ENCODE measurements around the gene PIGH.
"Not testable (repeated sequence)": the region's sequence is repeated elsewhere in the genome, so short reads cannot be mapped to it uniquely, and the experiment has no call there.

Gene PIGH

GRCh38 chr14:67547224-67547780 is 52.8 kb downstream of the PIGH start:
- DNase-seq = no peak

- DNase-seq = no peak
Observed at GRCh38 chr14:67544590-67544989, 55.5 kb downstream of the PIGH start.

- not testable (repeated sequence) for DNase-seq
Observed at GRCh38 chr14:67542620-67543019, 57.4 kb downstream of the PIGH start.

DNA sequence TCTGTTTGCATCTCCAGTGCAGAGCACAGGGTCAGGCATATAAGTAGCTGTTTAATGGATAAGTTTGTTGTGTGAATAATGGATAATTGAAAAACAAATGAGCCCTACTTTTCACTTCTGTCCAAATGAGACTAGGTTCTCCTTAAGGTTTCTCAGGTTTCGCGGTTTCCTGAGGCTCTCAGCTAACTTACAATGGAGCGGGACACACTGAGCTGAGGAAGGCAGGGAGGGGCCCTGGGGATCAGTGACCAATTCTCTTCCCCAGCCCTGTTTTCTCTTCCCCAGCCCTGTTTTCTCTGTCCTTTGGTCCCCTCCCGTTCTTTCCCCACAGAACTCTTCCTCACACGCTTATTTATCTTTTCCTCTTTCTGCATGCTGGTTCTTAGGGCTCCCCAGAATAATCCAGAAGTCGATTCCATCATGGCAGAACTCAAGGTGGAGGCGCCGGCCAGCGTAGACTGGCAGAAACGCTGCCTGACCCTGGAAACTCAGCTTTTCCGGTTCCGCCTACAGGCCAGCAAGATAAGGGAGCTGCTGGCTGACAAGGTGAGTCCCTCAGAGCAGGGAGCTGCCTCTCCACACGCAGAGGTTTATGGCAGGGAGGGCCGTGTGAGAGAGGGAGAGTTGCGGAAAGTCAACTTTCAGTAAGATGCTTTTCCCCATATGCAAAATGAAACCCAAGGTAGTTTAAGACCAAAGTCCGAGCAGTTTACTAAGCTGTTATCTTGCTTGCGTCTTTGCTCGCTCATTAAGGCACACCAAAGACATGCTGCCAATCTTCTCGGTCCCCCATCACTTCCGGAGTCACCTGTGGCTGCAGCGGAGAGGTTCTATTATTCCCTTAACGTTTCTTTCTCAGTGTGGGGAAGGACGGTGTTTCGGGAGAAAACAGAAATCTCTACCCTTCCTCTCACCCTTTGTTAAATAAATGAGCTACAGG is 58.4 kb downstream of the PIGH start:
- DNase-seq = no peak
